Activated T-cell treated with anti-CD3 and anti-CD28 coated beads for 48 hours (primary cell): ENCODE measurements around the gene TMEM89.

Experiments
- DNase-seq: peaks from one replicate; pipeline ENCODE4 v3.0.0-alpha.2; 2020; ENCODE audit warnings: low read depth

TMEM89 gene, protein sequence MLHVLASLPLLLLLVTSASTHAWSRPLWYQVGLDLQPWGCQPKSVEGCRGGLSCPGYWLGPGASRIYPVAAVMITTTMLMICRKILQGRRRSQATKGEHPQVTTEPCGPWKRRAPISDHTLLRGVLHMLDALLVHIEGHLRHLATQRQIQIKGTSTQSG

GRCh38 chr3:48621461-48621869, at the start of gene TMEM89:
TMEM89 (minus strand) TSS chr3:48621769; CDS start chr3:48621756, 13 bp downstream.
- no peak for DNase-seq

GRCh38 chr3:48664929-48665328, 43.4 kb upstream of the TMEM89 start:
- DNase-seq, result no peak

GRCh38 chr3:48664313-48664644, 42.7 kb upstream of the TMEM89 start:
- DNase-seq, result no peak

DNA sequence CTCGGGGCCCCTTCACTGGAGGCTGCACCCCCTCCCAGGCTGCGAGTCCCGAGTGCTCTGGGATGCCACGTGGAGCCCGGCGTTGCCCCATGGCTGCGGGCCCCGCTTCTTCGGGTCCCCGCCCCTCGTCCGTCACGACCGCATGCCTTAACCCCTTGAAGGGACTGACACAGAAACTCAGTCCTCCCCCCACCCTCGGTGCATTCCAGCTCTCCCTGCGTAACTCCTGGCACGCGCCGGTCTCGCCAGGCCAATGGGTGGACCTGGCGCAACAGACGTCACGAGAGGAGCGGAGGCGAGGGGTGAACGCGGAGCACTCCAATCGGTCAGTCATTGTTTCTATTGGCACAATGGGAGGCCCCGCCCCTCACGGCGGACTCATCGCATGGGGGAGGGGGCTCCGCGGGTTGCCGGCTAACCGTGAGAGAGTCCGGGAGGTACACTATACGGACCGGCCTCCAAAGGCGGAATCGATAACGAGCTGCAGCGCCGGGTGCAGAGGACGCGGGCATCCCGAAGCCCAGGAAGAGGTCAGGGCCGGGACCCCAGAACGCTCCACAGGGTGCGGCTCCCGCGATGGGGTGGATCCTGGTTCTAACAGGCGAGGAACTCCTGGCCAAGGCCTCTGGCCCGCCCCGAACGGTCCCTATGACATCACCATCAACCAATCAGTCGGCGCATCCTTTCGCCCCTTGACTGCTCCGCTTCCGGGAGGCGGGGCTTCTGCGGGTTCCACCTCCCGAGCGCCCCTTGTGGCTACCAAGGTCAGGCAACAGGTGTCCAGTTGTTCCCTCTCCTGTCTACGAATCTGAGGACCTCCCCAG, 42.1 kb upstream of the TMEM89 start:
- peak; percentile 92 for DNase-seq

GRCh38 chr3:48662753-48663488, 41.4 kb upstream of the TMEM89 start, which contains the start of gene CELSR3:
CELSR3 (minus strand) TSS chr3:48662886; CDS start chr3:48662634, 252 bp downstream.
- DNase-seq, result peak; percentile 66

GRCh38 chr3:48662145-48662752, 40.7 kb upstream of the TMEM89 start:
- no peak for DNase-seq

DNA sequence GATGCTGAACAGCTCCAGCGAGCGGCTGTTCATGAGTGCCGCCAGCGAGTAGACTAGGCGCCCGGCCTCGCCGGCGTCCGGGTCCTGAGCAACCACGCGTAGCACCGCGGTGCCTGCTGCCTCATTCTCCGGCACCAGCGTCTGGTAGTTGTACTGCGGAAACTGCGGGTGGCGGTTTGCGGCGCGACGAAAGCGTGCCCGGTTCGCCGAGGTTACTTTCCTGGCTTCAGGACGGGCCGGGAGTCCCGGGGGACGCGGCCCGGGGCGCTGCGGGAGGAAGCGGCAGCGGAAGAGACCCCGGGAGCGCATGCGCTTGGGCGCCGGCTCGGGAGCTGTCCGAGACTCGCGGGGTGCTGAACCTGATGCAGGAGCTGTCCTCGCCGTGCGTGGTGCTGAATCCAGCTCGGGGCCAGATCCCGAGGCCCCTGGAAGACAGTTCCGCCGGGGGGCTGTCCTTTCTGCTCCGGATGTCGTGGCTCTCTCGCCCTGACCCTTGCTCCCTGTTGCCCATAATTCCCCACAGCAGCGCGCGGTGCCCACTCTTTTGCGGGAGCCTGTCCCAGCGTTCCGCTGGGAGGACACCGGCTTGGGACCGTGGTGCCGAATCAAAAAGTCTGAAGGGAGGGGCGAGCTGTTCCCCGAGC, 40.1 kb upstream of the TMEM89 start:
- peak; percentile 69 for DNase-seq

DNA sequence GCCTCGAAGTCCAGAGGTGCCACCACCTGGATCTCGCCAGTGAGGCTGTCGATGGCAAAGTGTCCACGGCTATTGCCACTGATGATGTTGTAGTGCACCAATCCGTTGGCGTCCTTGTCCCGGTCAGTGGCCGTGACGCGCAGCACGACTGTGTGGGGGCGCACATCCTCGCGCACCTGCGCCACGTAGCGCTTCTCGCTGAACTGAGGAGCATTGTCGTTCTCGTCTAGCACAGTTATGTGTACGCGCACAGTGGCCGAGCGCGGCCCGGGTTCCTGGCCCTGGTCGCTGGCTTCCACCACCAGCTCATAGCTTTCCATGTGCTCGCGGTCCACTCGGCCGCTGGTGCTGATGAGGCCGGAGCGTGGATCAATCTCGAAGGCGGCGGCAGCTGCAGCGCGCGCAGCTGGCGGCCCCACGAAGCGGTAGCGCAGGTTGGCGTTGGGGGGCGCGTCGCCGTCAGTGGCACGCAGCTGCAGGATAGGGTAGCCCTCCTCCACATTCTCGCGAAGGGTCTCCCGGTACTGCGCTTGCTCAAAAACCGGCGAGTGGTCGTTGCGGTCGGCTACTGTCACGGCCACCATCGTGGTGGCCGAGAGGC, 39.3 kb upstream of the TMEM89 start:
- DNase-seq, result no peak

DNA sequence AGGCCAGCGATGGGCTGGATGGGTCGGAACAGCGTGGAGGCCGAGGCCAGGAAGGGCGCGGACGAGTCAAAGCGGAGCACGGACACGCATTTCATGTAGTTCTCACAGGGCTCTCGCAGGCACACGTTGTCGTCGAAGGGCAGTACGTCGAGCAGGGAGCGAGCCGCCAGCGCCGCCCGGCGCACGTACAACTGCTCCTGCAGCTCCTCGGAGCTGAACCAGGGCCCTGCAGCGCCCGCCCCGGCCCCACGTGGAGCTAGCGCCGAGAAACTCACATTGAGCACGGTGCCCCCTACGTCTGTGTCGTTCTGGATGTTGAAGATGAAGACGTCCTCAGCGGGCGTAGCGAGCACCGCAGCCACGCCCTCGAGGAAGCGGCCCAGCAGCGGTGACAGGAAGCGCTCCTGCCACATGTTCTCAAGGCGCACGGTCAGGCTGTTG, 35.3 kb upstream of the TMEM89 start:
- DNase-seq, result peak; percentile 15

DNA sequence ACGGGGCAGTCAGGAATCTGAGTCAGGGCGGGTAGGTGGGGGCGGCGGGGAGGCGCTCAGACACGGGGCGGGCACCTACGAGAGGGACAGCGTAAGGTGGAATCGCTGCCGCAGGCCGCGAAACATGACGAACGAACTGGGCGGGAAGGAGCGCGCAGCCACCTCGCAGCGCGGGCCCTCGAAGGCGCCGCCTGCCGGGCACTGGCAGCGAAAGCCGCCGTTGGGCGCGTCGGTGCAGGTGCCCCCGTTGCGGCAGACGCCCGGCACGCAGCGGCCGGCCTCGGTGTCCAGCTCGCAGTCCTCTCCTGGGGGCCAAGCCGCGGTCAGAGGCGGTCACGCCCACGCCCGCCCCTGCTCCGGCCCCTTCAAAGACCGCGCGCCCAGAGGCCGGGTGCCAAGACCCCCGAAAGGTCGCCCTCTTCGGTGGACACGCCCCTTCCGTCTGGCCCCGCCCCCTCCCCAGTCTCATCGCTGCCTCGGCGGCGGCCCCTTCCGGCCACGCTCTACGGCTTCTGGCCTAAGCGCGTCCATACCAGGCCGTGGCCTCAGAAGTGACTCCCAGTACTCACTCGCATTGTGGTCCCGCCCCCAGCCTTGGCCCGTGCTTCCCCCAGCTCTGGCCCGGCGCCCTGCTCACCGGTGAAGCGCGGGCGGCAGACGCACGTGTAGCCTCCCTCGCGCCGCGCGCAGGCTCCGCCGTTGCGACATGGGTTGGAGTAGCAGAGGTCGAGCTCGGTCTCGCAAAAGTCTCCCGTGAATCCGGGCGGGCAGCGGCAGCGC, 34.7 kb upstream of the TMEM89 start:
- peak; percentile 89 for DNase-seq

DNA sequence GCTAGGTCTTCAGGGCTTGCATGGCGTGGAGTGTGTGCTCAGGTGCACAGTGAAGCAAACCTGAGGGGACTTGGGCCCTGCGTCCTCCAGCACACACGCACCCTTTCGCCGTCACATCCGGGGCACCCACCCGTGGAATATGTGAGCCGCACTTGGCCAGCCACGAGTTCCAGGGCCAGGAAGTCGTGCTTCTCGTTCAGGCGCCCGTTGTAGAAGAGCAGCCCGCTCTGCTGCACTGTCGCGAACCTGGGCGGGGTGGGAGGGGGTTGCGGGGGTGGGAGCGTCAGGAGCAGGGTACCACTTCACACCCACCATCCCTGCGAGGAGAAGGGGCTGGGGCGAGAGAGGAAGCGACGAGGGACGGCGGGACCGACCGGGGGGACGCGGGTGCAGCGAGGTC, 34.0 kb upstream of the TMEM89 start:
- DNase-seq, result peak; percentile 44

DNA sequence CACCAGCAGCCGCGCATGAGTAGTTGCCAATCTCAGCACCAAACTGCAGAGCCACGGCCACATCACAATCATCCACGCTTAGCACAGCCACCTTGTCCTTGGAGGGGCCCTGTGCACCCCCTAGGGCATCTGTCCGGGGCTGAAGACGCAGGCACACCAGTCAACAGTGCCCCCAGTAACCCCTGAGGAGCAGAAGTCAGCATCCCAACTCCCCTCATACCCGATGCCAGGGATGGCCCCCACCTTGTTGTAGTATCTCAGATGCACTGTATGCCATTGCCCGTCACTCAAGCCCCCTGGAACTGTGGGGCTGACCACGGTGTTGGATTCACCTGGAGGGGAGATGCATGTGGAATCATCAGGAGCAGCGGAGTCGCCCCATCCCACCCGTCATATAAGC, 33.5 kb upstream of the TMEM89 start:
- no peak for DNase-seq

DNA sequence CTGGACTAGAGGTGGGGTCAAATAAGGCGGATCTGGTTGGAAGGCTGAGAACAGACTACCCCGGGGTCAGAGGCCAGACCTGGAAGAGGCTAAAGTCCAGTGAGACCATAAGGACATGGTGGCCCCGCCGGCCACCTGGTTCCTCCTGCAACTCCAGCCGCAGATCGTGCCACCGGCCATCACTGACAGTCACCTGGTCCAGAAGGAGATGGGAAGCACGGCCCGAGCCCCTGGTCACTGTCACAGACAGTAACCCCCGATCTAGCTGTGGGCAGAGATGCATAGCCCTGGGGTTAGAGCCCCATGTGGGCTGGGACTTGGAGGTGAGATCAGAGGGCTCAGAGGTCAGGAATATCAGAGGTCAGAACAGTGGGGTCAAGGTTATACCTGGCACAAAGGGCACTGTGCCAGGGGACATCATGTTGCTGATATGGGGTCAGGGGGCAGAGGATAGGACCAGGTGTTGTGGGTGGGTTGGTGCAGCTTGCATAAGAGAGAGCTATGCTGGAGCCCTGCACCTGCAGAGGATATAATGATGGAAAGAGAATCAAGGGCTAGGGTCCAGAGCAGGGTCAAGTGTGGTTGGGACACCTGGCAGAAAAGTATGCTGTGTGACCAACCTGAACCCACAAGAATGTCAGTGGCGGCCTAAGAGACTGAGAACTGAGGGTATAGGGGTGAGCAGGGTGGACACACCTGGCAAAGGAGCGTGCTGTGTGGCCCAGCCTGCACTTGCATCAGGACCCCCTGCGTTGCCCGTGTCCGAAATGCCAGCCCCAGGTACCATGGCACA, 31.6 kb upstream of the TMEM89 start:
- DNase-seq, result no peak

- DNase-seq, result no peak
Observed at GRCh38 chr3:48651771-48652170, 30.2 kb upstream of the TMEM89 start.

DNA sequence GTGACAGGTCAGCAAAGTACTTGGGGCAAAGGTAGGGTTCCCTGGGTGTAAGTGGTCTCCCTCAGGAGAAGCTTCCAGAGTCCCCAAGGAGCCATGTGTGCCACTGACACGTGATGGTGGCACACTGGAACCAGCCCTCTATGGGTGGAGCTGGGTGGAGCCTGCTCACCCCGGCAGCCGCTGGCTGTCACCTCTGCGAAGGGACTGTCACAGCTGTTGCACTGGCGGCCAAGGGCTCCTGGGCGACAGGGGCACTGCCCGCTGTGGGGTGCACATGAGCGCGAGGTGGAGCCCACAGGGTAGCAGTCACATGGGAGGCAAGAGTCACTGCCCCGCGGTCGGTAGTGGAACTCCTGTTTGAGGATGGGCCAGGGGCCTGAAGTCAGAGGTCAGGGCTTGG, 29.2 kb upstream of the TMEM89 start:
- no peak for DNase-seq

- no peak for DNase-seq
Observed at GRCh38 chr3:48648188-48648850, 26.8 kb upstream of the TMEM89 start.

- DNase-seq, result no peak
Observed at GRCh38 chr3:48647714-48648113, 26.1 kb upstream of the TMEM89 start.

- DNase-seq, result no peak
Observed at GRCh38 chr3:48644898-48645760, 23.6 kb upstream of the TMEM89 start.
